ENCODE measurements around the gene PRSS21.

PRSS21 gene

GRCh38 chr16:2842340-2843000, 25.4 kb downstream of the PRSS21 start:
- peak overlapping the region; percentile 16; the same call in 1 of the 2 replicates for H3K4me3 ChIP-seq (replicated peaks; ENCODE audit: low read depth, low read length)
- peak; percentile 65 for TF ChIP-seq CTCF (IDR thresholded peaks at IDR 0.05; ENCODE audit: insufficient read depth, low read length, poor library complexity, severe bottlenecking)
- no peaks in the 10 kb centered on the region; the same call in 1 of the 2 replicates for H3K27me3 ChIP-seq (replicated peaks; ENCODE audit: control insufficient read depth, insufficient read depth, low read length)
- H3K36me3 ChIP-seq (ENCODE audit: control insufficient read depth, insufficient read depth, low read length): no peaks in the 10 kb centered on the region
- peak; percentile 66 for DNase-seq (ENCODE audit: extremely low read depth, insufficient read length)

- H3K4me3 ChIP-seq (replicated peaks; ENCODE audit: low read depth, low read length): no peak overlapping the region
- no peak for TF ChIP-seq CTCF (IDR thresholded peaks at IDR 0.05; ENCODE audit: insufficient read depth, low read length, poor library complexity, severe bottlenecking)
- no peaks in the 10 kb centered on the region for H3K27me3 ChIP-seq (replicated peaks; ENCODE audit: control insufficient read depth, insufficient read depth, low read length)
- H3K36me3 ChIP-seq (ENCODE audit: control insufficient read depth, insufficient read depth, low read length): no peaks in the 10 kb centered on the region
- DNase-seq (ENCODE audit: extremely low read depth, insufficient read length): no peak
Measured at GRCh38 chr16:2843526-2843925, 26.5 kb downstream of the PRSS21 start.

GRCh38 chr16:2845116-2845515, 28.1 kb downstream of the PRSS21 start:
- no peak for TF ChIP-seq CTCF (IDR thresholded peaks at IDR 0.05; ENCODE audit: insufficient read depth, low read length, poor library complexity, severe bottlenecking)
- no peak overlapping the region for H3K4me3 ChIP-seq (replicated peaks; ENCODE audit: low read depth, low read length)
- DNase-seq (ENCODE audit: extremely low read depth, insufficient read length): no peak
- no peaks in the 10 kb centered on the region for H3K36me3 ChIP-seq (ENCODE audit: control insufficient read depth, insufficient read depth, low read length)
- no peaks in the 10 kb centered on the region for H3K27me3 ChIP-seq (replicated peaks; ENCODE audit: control insufficient read depth, insufficient read depth, low read length)

GRCh38 chr16:2846511-2847310, 29.7 kb downstream of the PRSS21 start:
- Histone ChIP-seq H3K36me3 (ENCODE audit: control insufficient read depth, insufficient read depth, low read length) (no peaks in the 10 kb centered on the region), H3K27me3 (replicated peaks; ENCODE audit: control insufficient read depth, insufficient read depth, low read length) (no peaks in the 10 kb centered on the region), H3K4me3 (replicated peaks; ENCODE audit: low read depth, low read length) (no peak overlapping the region)
- DNase-seq (ENCODE audit: extremely low read depth, insufficient read length): no peak
- TF ChIP-seq CTCF (IDR thresholded peaks at IDR 0.05; ENCODE audit: insufficient read depth, low read length, poor library complexity, severe bottlenecking): no peak

GRCh38 chr16:2848933-2849725, 32.1 kb downstream of the PRSS21 start:
- Histone ChIP-seq H3K4me3 (replicated peaks; ENCODE audit: low read depth, low read length) (no peak overlapping the region), H3K27me3 (replicated peaks; ENCODE audit: control insufficient read depth, insufficient read depth, low read length) (no peaks in the 10 kb centered on the region), H3K36me3 (ENCODE audit: control insufficient read depth, insufficient read depth, low read length) (no peaks in the 10 kb centered on the region)
- DNase-seq (ENCODE audit: extremely low read depth, insufficient read length): no peak
- TF ChIP-seq CTCF (IDR thresholded peaks at IDR 0.05; ENCODE audit: insufficient read depth, low read length, poor library complexity, severe bottlenecking): no peak
